B cell (primary cell): ENCODE results near the gene SLC51B. TPM values are rescaled to one million over a fixed set of nuclear protein-coding genes. Genes with fewer than 3 reads are reported as not detected.

ENCODE experiments used
- ATAC-seq: fragments of 200-7000 bp; cut with Tn5 transposase; one replicate; pipeline ENCODE4 v1.10.0; 2021; ENCODE audit warnings: low read depth, mild to moderate bottlenecking, moderate number of reproducible peaks, moderate library complexity
- CTCF ChIA-PET: fragments of 350-600 bp; sonication (Branson Sonifier 250); formaldehyde crosslinking; loops from one replicate; lab custom pipeline; 2021; ENCODE audit warnings: antibody characterized with exemption, inconsistent platforms; lab: Charles Lee
- POLR2A ChIA-PET: fragments of 350-600 bp; sonication (Branson Sonifier 250); formaldehyde crosslinking; loops from one replicate; lab custom pipeline; 2021; ENCODE audit warnings: antibody characterized with exemption; lab: Charles Lee
- DNase-seq: peaks from one replicate; pipeline ENCODE4 v3.0.0; 2013
- H2AFZ ChIP-seq: 2 replicates; pipeline ENCODE4 v1.6.1; 2012; ENCODE audit warnings: mild to moderate bottlenecking, low read depth, low read length; ENCODE audit not compliant: insufficient read depth, poor library complexity, severe bottlenecking
- H3K27ac ChIP-seq, 2 donors: 1 replicate in 1 of 2; 2 replicates in 1 of 2; pipeline ENCODE4 v1.5.1; 2012 to 2013; ENCODE audit warnings: low read length in 2 of 2, mild to moderate bottlenecking in 2 of 2, moderate library complexity in 1 of 2
- H3K27me3 ChIP-seq, 4 experiments: fragments of 200-600 bp in 1 of 4; sonication (generic) in 1 of 4; replicated peaks in 1 of 4; 1 replicate in 2 of 4; 2 replicates in 2 of 4; pipeline versions ENCODE4 v1.6.1 to v1.7.0; 2013 to 2016; ENCODE audit warnings: low read length in 3 of 4, mild to moderate bottlenecking in 2 of 4, mixed read lengths in 1 of 4, moderate library complexity in 1 of 4; ENCODE audit not compliant: insufficient read depth in 4 of 4, control insufficient read depth in 3 of 4; ENCODE audit errors: control extremely low read depth in 1 of 4
- H3K36me3 ChIP-seq, 2 experiments: replicated peaks in 1 of 2; 1 replicate in 1 of 2; 2 replicates in 1 of 2; pipeline versions ENCODE4 v1.6.1 to v1.7.1; 2013; ENCODE audit warnings: low read length in 1 of 2; ENCODE audit not compliant: insufficient read depth in 2 of 2, control insufficient read depth in 1 of 2; ENCODE audit errors: control extremely low read depth in 1 of 2, extremely low read depth in 1 of 2
- H3K4me1 ChIP-seq, 2 donors: fragments of 200-600 bp in 1 of 2; sonication (generic) in 1 of 2; 1 replicate in 1 of 2; 2 replicates in 1 of 2; pipeline versions ENCODE4 v1.5.1 to v1.6.1; 2013 to 2017; ENCODE audit warnings: low read length in 2 of 2; ENCODE audit not compliant: control insufficient read depth in 2 of 2, insufficient read depth in 2 of 2
- H3K4me2 ChIP-seq: replicated peaks from 2 replicates; pipeline ENCODE3; 2012; ENCODE audit warnings: mild to moderate bottlenecking, low read depth, low read length; ENCODE audit not compliant: poor library complexity, severe bottlenecking
- H3K4me3 ChIP-seq, 5 experiments: fragments of 200-600 bp in 1 of 5; sonication (generic) in 1 of 5; 1 replicate in 3 of 5; 2 replicates in 2 of 5; pipeline versions ENCODE4 v1.5.1 to v1.7.0; 2011 to 2016; ENCODE audit warnings: low read length in 4 of 5, mild to moderate bottlenecking in 4 of 5, low read depth in 2 of 5, control low read depth in 1 of 5, moderate library complexity in 1 of 5; ENCODE audit not compliant: insufficient read depth in 1 of 5; ENCODE audit errors: control extremely low read depth in 1 of 5, extremely low read depth in 1 of 5
- H3K79me2 ChIP-seq: fragments of 200-600 bp; sonication (generic); one replicate; pipeline ENCODE4 v1.6.0; 2016; ENCODE audit warnings: low read length; ENCODE audit not compliant: control insufficient read depth, insufficient read depth
- H3K9ac ChIP-seq: fragments of 200-600 bp; sonication (generic); 2 replicates; pipeline ENCODE4 v1.6.1; 2017; ENCODE audit warnings: mild to moderate bottlenecking, low read length, moderate library complexity
- H3K9me3 ChIP-seq, 3 donors: one replicate each; pipeline versions ENCODE4 v1.6.1 to v1.7.1; 2013; ENCODE audit warnings: low read length in 2 of 3; ENCODE audit not compliant: control insufficient read depth in 2 of 3, insufficient read depth in 1 of 3; ENCODE audit errors: control extremely low read depth in 1 of 3
- H4K20me1 ChIP-seq: 2 replicates; pipeline ENCODE4 v1.6.0; 2012; ENCODE audit warnings: mild to moderate bottlenecking, low read length; ENCODE audit not compliant: insufficient read depth, control insufficient read depth, poor library complexity, severe bottlenecking
- H3K27ac Mint-ChIP-seq: one replicate; pipeline ENCODE4 v1.8.0; 2021; ENCODE audit warnings: mixed read lengths
- H3K27me3 Mint-ChIP-seq: one replicate; pipeline ENCODE4 v1.8.0; 2021; ENCODE audit warnings: mixed read lengths
- H3K4me1 Mint-ChIP-seq: one replicate; pipeline ENCODE4 v1.8.0; 2021; ENCODE audit warnings: mixed read lengths
- H3K4me3 Mint-ChIP-seq: one replicate; pipeline ENCODE4 v1.8.0; 2021; ENCODE audit warnings: mixed read lengths
- H3K9me3 Mint-ChIP-seq: one replicate; pipeline ENCODE4 v1.8.0; 2022; ENCODE audit warnings: mixed read lengths; ENCODE audit not compliant: insufficient read depth
- CTCF ChIP-seq: fragments of 200-600 bp; IDR thresholded peaks from one replicate; pipeline ENCODE4 v1.8.0; 2022; ENCODE audit warnings: antibody characterized with exemption, mild to moderate bottlenecking
- EZH2 ChIP-seq: IDR thresholded peaks from 2 replicates; pipeline ENCODE4 v1.6.1; 2012; ENCODE audit warnings: borderline replicate concordance, low read depth, mild to moderate bottlenecking, moderate library complexity, low read length; ENCODE audit not compliant: insufficient read depth, poor library complexity, severe bottlenecking
- WGBS: methylation state at CpG from one replicate; pipeline ENCODE4 v1.1.5; 2013; ENCODE audit warnings: missing lambda C conversion rate; ENCODE audit not compliant: insufficient coverage; 5-methylcytosine and 5-hydroxymethylcytosine counted together
- intact Hi-C: fragments of 100-400 bp; cut with micrococcal nuclease; formaldehyde crosslinking; loops from one replicate; pipeline ENCODE4 v1.10.0; 2022
- polyA plus RNA-seq: library from polyadenylated mRNA; depleted of rRNA; stranded (reverse); fragments of >200 nt; gene quantifications from 2 replicates; pipeline ENCODE4 v1.2.3, GENCODE V29; 2012
- total RNA-seq, 2 donors: library from RNA; stranded (reverse); fragments of 120-200 nt in 1 of 2; gene quantifications; 1 replicate in 1 of 2; 2 replicates in 1 of 2; pipeline versions ENCODE4 v1.2.3 to v1.2.4, GENCODE V29; 2013 to 2022

SLC51B gene
- total and polyA plus RNA-seq, 2 donors (not counting 1 experiment from before 2014, with no cell fraction given): not detected

- no peak for ATAC-seq
- intact Hi-C loops: no loop called here
- CTCF ChIA-PET: no interaction called here
Measured at GRCh38 chr15:65026756-65027155, 18.4 kb upstream of the SLC51B start.

GRCh38 chr15:65027593-65027992 lies 17.6 kb upstream of the SLC51B start:
- Histone ChIP-seq H3K9me3 (no peaks in the 10 kb centered on the region), H3K79me2 (peaks cover 25% of the 10 kb centered on the region), H3K9ac (no peak overlapping the region), H3K27ac (no peak overlapping the region), H3K36me3 (peaks cover 2 to 14% of the 10 kb centered on the region in 2 experiments), H3K4me2 (peak overlapping the region; percentile 91), H2AFZ (no peak overlapping the region), H3K4me3 (no peak overlapping the region), H4K20me1 (no peaks in the 10 kb centered on the region), H3K4me1 (peaks cover 13 to 14% of the 10 kb centered on the region in 2 donors), H3K27me3 (peaks cover 0 to 2% (median 0%) of the 10 kb centered on the region in 4 experiments)
- no peak for TF ChIP-seq EZH2
- TF ChIP-seq CTCF: no peak
- no peak overlapping the region for H3K27ac Mint-ChIP-seq
- DNase-seq (no peak), ATAC-seq (no peak)
- H3K27me3 Mint-ChIP-seq: peaks cover 6% of the 10 kb centered on the region
- peaks cover 17% of the 10 kb centered on the region for H3K4me1 Mint-ChIP-seq
- WGBS: no CpG with 5 or more reads among the region's 1 CpG
- H3K9me3 Mint-ChIP-seq: no peaks in the 10 kb centered on the region
- peak overlapping the region; percentile 87 for H3K4me3 Mint-ChIP-seq
- POLR2A ChIA-PET: no interaction called here
- CTCF ChIA-PET: interaction anchor here (0.6 kb wide), 1 partner anchor 44 kb away, joined by 3 read pairs; no protein-coding TSS in a partner anchor
- intact Hi-C loops: no loop called here

More at GRCh38 chr15:65026756-65027155, 18.4 kb upstream of the SLC51B start:
- Histone ChIP-seq H3K27ac (no peak overlapping the region), H4K20me1 (no peaks in the 10 kb centered on the region), H3K36me3 (peaks cover 2 to 14% of the 10 kb centered on the region in 2 experiments), H3K4me1 (peaks cover 13 to 14% of the 10 kb centered on the region in 2 donors), H3K4me2 (no peak overlapping the region), H3K27me3 (no peaks in the 10 kb centered on the region), H3K79me2 (peaks cover 25% of the 10 kb centered on the region), H3K9ac (no peak overlapping the region), H3K9me3 (no peaks in the 10 kb centered on the region), H3K4me3 (no peak overlapping the region), H2AFZ (no peak overlapping the region)
- H3K27me3 Mint-ChIP-seq: no peaks in the 10 kb centered on the region
- no peak overlapping the region for H3K4me3 Mint-ChIP-seq
- H3K4me1 Mint-ChIP-seq: peaks cover 17% of the 10 kb centered on the region
- TF ChIP-seq CTCF (no peak), EZH2 (no peak)
- no peaks in the 10 kb centered on the region for H3K9me3 Mint-ChIP-seq
- DNase-seq: no peak
- 100% methylated on average over 2 of the region's 6 CpGs for WGBS
- no peak overlapping the region for H3K27ac Mint-ChIP-seq
- POLR2A ChIA-PET: no interaction called here
